Spleen (tissue), 11 donors: Measurements from ENCODE around the gene CEP72. TPM values are rescaled to one million over a fixed set of nuclear protein-coding genes. Genes with fewer than 3 reads are reported as not detected.
A peak's percentile ranks its signal among the peaks of the same experiment; 100 is the strongest.

Source experiments
- DNase-seq: peaks from one replicate; pipeline ENCODE4 v3.0.0-alpha.2; 2020
- H3K27ac ChIP-seq, 8 donors: fragments of 200-600 bp; sonication (generic) in 7 of 8; 1 replicate in 4 of 8; 2 replicates in 4 of 8; pipeline versions ENCODE4 v1.5.0 to v1.8.0; 2016 to 2021; ENCODE audit warnings: inconsistent platforms in 4 of 8, mild to moderate bottlenecking in 4 of 8, moderate library complexity in 1 of 8
- H3K27me3 ChIP-seq, 7 donors: fragments of 200-600 bp; sonication (generic) in 6 of 7; replicated peaks in 1 of 7; 1 replicate in 4 of 7; 2 replicates in 3 of 7; pipeline versions ENCODE4 v1.5.0 to v1.8.0; 2016 to 2021; ENCODE audit warnings: inconsistent platforms in 3 of 7, mild to moderate bottlenecking in 1 of 7
- H3K36me3 ChIP-seq, 6 donors: fragments of 200-600 bp; sonication (generic) in 5 of 6; 1 replicate in 4 of 6; 2 replicates in 2 of 6; pipeline versions ENCODE4 v1.5.0 to v1.8.0; 2016 to 2021; ENCODE audit warnings: inconsistent platforms in 2 of 6
- H3K4me1 ChIP-seq, 6 donors: fragments of 200-600 bp; sonication (generic) in 5 of 6; 1 replicate in 3 of 6; 2 replicates in 3 of 6; pipeline versions ENCODE4 v1.5.0 to v1.8.0; 2016 to 2021; ENCODE audit warnings: inconsistent platforms in 3 of 6
- H3K4me3 ChIP-seq, 8 donors: fragments of 200-600 bp; sonication (generic) in 7 of 8; 1 replicate in 4 of 8; 2 replicates in 4 of 8; pipeline versions ENCODE4 v1.5.0 to v1.8.0; 2016 to 2021; ENCODE audit warnings: inconsistent platforms in 4 of 8, mild to moderate bottlenecking in 4 of 8, moderate library complexity in 2 of 8
- H3K9me3 ChIP-seq, 8 donors: fragments of 200-600 bp; sonication (generic) in 7 of 8; 1 replicate in 4 of 8; 2 replicates in 4 of 8; pipeline versions ENCODE4 v1.5.0 to v1.8.0; 2016 to 2021; ENCODE audit warnings: inconsistent platforms in 4 of 8
- POLR2A ChIP-seq, 3 donors: fragments of 450-650 bp; IDR thresholded peaks; one replicate each; pipeline ENCODE4 v1.5.1; 2017; ENCODE audit warnings: antibody characterized with exemption in 3 of 3, mild to moderate bottlenecking in 1 of 3
- POLR2AphosphoS5 ChIP-seq, 3 donors: sonication (generic); formaldehyde crosslinking; IDR thresholded peaks; one replicate each; pipeline ENCODE4 v1.5.1; 2017; ENCODE audit warnings: antibody characterized with exemption in 3 of 3
- WGBS, 5 donors: extraction: QIAGEN DNeasy Blood & Tissue Kit in 3 of 5; methylation state at CpG; one replicate each; pipeline versions ENCODE4 v1.1.5 to v1.1.7; 2013 to 2018; 5-methylcytosine and 5-hydroxymethylcytosine counted together
- intact Hi-C: fragments of 100-400 bp; cut with DNase I; formaldehyde crosslinking; loops from one replicate; pipeline ENCODE4 v1.15.0; 2023; ENCODE audit warnings: low total_unique reads
- polyA plus RNA-seq, 3 donors: library from polyadenylated mRNA; stranded (reverse); fragments of 200-250 nt; gene quantifications; one replicate each; pipeline ENCODE4 v1.2.1, GENCODE V29; 2013
- total RNA-seq, 7 donors: library from RNA; depleted of rRNA in 3 of 7; stranded (reverse); fragments of >200 nt in 3 of 7; fragmentation: NEBNext Ultra II Directional in 4 of 7; extraction: Animal tissue kit (Norgen Biotek cat#: 25700) in 4 of 7; gene quantifications; one replicate each; pipeline versions ENCODE4 v1.1.0 to v1.2.1, GENCODE V29; 2016 to 2021
- TF ChIP-seq, protein P1 (sequence below), 11 experiments: fragments of 200-600 bp in 7 of 11; fragments of 450-650 bp in 4 of 11; sonication (generic) in 4 of 11; IDR thresholded peaks in 8 of 11; conservative IDR thresholded peaks in 3 of 11; 1 replicate in 7 of 11; 2 replicates in 4 of 11; pipeline versions ENCODE4 v1.4.0 to v1.8.0; 2016 to 2021; ENCODE audit warnings: antibody characterized with exemption in 11 of 11, inconsistent platforms in 4 of 11, mild to moderate bottlenecking in 1 of 11
- donor health status: healthy with polysubstance abuse.
- donor health status: DM: no; HTN: no; CAD: no; lungs with moderate emphysema.
- donor health status: DM: no; HTN: no; CAD: no.
- donor health status: Bipolar disorder and iron deficiency.
- donor health status: healthy.
- donor health status: DM: no; HTN: no; CAD: no.
- donor health status: DM: yes; HTN: yes; CAD: no.

CEP72 gene
- total and polyA plus RNA-seq, 10 donors, result 2.1 to 13.1 (median 9.0) TPM

DNA sequence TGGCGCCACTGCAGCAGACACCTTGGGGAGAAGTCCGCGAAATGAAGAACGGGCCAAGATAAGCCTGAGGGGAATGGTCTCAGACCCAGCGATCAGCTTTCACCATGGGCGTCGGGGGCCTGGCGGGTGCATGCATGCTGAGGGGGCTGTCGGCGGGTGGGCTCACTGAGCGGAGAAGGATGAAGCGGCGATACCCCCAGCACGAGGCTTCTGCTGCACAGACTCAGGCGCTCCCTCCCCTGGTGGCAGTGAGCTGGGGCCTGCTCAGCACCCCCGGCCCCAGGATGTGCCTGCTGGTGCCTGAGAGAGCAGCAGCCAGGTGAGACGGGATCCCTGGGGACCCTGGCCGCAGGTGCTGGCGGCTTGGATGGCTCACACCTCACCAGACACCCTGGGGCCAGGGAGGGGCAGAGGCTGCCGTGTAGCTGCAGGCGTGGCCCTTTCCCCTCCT is 31.2 kb downstream of the CEP72 start:
- Histone ChIP-seq H3K9me3 (no peaks in the 10 kb centered on the region), H3K36me3 (peaks cover 0 to 96% (median 51%) of the 10 kb centered on the region in 6 donors), H3K27ac (no peak overlapping the region), H3K27me3 (no peaks in the 10 kb centered on the region), H3K4me1 (peaks cover 0 to 14% (median 0%) of the 10 kb centered on the region in 6 donors), H3K4me3 (no peak overlapping the region)
- 90 to 95% (median 91%) methylated on average over 17 to 21 of the region's 21 CpGs for WGBS, 5 donors
- TF ChIP-seq POLR2A (IDR thresholded peaks at IDR 0.05) (no peak), POLR2AphosphoS5 (IDR thresholded peaks at IDR 0.05) (peak in 2 of 3 donors; percentile 8 to 38)
- peak; percentile 75 for DNase-seq
- intact Hi-C loops, result no loop called here

DNA sequence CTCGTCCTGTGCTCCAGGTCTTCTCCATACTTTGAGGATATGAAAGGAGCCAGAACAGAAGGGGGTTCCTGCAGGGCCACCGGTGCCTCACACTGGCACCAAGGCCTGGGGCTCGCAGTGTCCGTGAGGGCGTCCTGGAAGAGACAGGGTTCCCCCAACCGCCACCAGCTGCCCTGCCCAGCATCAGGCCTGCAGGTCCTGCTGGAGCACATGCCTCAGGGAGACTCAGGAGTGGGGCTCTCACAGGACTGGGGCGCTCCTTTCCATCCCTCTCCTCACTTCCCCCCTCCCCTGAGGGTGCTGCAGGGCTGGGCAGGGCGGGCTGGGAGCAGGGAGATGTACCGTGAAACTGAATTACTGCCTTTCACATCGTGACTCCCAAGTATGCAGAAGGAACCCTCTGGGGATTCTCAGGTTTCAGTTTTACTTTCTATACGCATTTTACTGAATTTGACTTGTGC is 31.7 kb downstream of the CEP72 start:
- peaks cover 0 to 14% (median 0%) of the 10 kb centered on the region in 6 donors for H3K4me1 ChIP-seq
- H3K27me3 ChIP-seq, result no peaks in the 10 kb centered on the region
- intact Hi-C loops, result no loop called here
- peaks cover 0 to 91% (median 47%) of the 10 kb centered on the region in 6 donors for H3K36me3 ChIP-seq
- 58 to 89% (median 82%) methylated on average over 5 to 11 of the region's 11 CpGs for WGBS, 5 donors
- H3K9me3 ChIP-seq, result no peaks in the 10 kb centered on the region
- no peak overlapping the region for H3K27ac ChIP-seq
- TF ChIP-seq POLR2A (IDR thresholded peaks at IDR 0.05) (no peak), POLR2AphosphoS5 (IDR thresholded peaks at IDR 0.05) (no peak)
- TF ChIP-seq, protein P1, sequence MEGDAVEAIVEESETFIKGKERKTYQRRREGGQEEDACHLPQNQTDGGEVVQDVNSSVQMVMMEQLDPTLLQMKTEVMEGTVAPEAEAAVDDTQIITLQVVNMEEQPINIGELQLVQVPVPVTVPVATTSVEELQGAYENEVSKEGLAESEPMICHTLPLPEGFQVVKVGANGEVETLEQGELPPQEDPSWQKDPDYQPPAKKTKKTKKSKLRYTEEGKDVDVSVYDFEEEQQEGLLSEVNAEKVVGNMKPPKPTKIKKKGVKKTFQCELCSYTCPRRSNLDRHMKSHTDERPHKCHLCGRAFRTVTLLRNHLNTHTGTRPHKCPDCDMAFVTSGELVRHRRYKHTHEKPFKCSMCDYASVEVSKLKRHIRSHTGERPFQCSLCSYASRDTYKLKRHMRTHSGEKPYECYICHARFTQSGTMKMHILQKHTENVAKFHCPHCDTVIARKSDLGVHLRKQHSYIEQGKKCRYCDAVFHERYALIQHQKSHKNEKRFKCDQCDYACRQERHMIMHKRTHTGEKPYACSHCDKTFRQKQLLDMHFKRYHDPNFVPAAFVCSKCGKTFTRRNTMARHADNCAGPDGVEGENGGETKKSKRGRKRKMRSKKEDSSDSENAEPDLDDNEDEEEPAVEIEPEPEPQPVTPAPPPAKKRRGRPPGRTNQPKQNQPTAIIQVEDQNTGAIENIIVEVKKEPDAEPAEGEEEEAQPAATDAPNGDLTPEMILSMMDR (IDR thresholded peaks at IDR 0.05 in 8 of 11, conservative IDR thresholded peaks at IDR 0.05 in 3 of 11), result no peak
- peak overlapping the region in 1 of 8 donors; percentile 17 for H3K4me3 ChIP-seq
- peak; percentile 68 for DNase-seq

DNA sequence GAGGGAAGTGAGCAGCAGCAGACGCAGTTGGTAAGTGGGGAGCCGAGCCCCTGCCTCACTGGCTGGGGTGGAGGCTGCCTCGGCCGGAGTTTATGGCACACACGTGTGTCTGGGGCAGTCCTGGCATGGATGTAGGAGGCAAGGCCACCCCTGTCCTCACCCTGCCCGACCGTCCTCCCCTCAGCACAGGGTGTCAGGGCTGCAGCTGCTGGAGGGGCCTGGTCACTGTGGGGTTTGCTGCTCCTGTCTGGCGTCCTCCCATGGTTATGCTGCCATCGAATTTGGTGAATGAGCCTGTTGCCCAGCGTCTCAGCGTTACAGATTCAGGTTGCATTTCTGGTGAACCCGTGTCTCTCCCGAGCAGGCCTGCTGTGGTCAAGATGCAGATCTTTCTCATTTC is 32.4 kb downstream of the CEP72 start:
- DNase-seq, result peak; percentile 41
- whole genome bisulfite sequencing, 5 donors, result 84 to 96% (median 90%) methylated on average over 10 to 13 of the region's 13 CpGs
- H3K36me3 ChIP-seq, result peaks cover 0 to 85% (median 40%) of the 10 kb centered on the region in 6 donors

DNA sequence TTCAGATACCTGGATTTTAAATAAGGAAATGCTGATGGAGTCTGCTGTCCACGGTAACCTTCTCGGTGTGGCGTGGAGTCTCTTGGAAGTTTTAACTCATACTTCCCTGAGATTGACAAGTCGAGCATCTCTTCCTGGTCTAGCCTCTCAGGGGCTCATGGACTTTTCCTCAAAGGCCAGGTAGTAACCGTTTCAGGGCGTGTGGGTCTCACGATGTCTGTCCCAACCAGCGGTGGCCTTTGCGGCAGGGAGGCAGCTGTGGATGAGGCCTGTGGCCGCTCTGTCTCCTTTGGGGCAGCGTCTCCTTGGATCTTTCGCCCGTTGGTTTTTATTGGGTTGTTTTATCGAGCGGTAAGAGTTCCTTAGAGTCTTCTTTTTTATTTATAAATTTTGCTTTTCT is 32.8 kb downstream of the CEP72 start:
- peaks cover 0 to 80% (median 36%) of the 10 kb centered on the region in 6 donors for H3K36me3 ChIP-seq
- H3K4me1 ChIP-seq, result peaks cover 0 to 14% (median 0%) of the 10 kb centered on the region in 6 donors
- WGBS, 5 donors, result 95 to 98% (median 97%) methylated on average over 15 of the region's 15 CpGs
- intact Hi-C loops, result no loop called here
- no peaks in the 10 kb centered on the region for H3K9me3 ChIP-seq
- H3K27ac ChIP-seq, result no peak overlapping the region
- TF ChIP-seq POLR2A (IDR thresholded peaks at IDR 0.05) (no peak), POLR2AphosphoS5 (IDR thresholded peaks at IDR 0.05) (no peak)
- TF ChIP-seq, protein P1 (IDR thresholded peaks at IDR 0.05 in 8 of 11, conservative IDR thresholded peaks at IDR 0.05 in 3 of 11), result no peak
- no peak overlapping the region for H3K4me3 ChIP-seq
- DNase-seq, result peak; percentile 27
- no peaks in the 10 kb centered on the region for H3K27me3 ChIP-seq

More for the DNA sequence above, 32.4 kb downstream of the CEP72 start:
- TF ChIP-seq, protein P1 (IDR thresholded peaks at IDR 0.05 in 8 of 11, conservative IDR thresholded peaks at IDR 0.05 in 3 of 11), result no peak
- TF ChIP-seq POLR2A (IDR thresholded peaks at IDR 0.05) (no peak), POLR2AphosphoS5 (IDR thresholded peaks at IDR 0.05) (no peak)
- Histone ChIP-seq H3K27me3 (no peaks in the 10 kb centered on the region), H3K4me3 (peak overlapping the region in 1 of 8 donors; percentile 17), H3K27ac (no peak overlapping the region), H3K4me1 (peaks cover 0 to 14% (median 0%) of the 10 kb centered on the region in 6 donors), H3K9me3 (no peaks in the 10 kb centered on the region)
- intact Hi-C loops, result no loop called here
